Progenitor cell of endocrine pancreas (in vitro differentiated cells): ENCODE measurements around the gene BPGM. TPM values are rescaled to one million over a fixed set of nuclear protein-coding genes. Genes with fewer than 3 reads are reported as not detected.
"Not testable (repeated sequence)": the region's sequence is repeated elsewhere in the genome, so short reads cannot be mapped to it uniquely, and the experiment has no call there.

Experiments
- DNase-seq: peaks from one replicate; pipeline ENCODE4 v3.0.0; 2021; ENCODE audit warnings: low spot score; ENCODE audit not compliant: unreplicated experiment
- H3K27ac Mint-ChIP-seq: 2 replicates; pipeline ENCODE4 v1.8.0; 2021; ENCODE audit warnings: mild to moderate bottlenecking, moderate library complexity, mixed read lengths
- H3K27me3 Mint-ChIP-seq: 2 replicates; pipeline ENCODE4 v1.8.0; 2021; ENCODE audit warnings: mixed read lengths
- H3K36me3 Mint-ChIP-seq: 2 replicates; pipeline ENCODE4 v1.8.0; 2022; ENCODE audit warnings: mixed read lengths; ENCODE audit not compliant: insufficient read depth
- H3K4me1 Mint-ChIP-seq: 2 replicates; pipeline ENCODE4 v1.8.0; 2021; ENCODE audit warnings: low read depth, mixed read lengths
- H3K4me3 Mint-ChIP-seq: 2 replicates; pipeline ENCODE4 v1.8.0; 2021; ENCODE audit warnings: low read depth, mild to moderate bottlenecking, moderate library complexity, mixed read lengths
- H3K9me3 Mint-ChIP-seq: 2 replicates; pipeline ENCODE4 v1.8.0; 2021; ENCODE audit warnings: low read depth, mixed read lengths
- total RNA-seq: library from RNA; stranded (reverse); gene quantifications from 2 replicates; pipeline ENCODE4 v1.2.1, GENCODE V29; 2021
- TF ChIP-seq, protein P1 (sequence below): fragments of 200-600 bp; sonication (generic); IDR thresholded peaks from one replicate; pipeline ENCODE4 v1.5.0; 2021; ENCODE audit warnings: antibody characterized with exemption, mild to moderate bottlenecking; ENCODE audit not compliant: unreplicated experiment

BPGM gene
- total RNA-seq, 1 donor from 2014 or later, result 22.8 TPM

DNA sequence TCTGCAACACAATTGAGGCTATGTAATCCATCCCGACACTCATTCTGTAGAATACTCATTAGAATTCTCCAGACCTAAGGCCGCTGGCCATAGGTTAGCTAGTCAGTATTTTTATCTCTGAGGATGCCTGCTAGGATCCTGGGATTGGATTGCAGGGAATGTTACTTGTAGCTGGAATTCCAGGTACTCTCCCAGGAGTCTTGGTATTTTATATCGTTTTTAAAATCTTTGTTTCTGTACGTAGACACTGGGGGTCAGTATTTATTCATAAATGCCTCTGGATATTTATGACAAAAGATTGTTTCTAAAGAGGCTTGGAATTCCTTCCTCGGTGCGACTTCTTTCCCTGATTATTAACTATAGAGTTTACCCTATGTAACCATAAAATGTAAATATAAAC, 40.1 kb downstream of the BPGM start:
- H3K27me3 Mint-ChIP-seq, result no peaks in the 10 kb centered on the region
- H3K9me3 Mint-ChIP-seq, result no peaks in the 10 kb centered on the region
- H3K4me1 Mint-ChIP-seq, result peaks cover 2% of the 10 kb centered on the region
- H3K36me3 Mint-ChIP-seq, result no peaks in the 10 kb centered on the region
- DNase-seq, result no peak
- no peak overlapping the region for H3K27ac Mint-ChIP-seq
- H3K4me3 Mint-ChIP-seq, result no peak overlapping the region
- TF ChIP-seq, protein P1, sequence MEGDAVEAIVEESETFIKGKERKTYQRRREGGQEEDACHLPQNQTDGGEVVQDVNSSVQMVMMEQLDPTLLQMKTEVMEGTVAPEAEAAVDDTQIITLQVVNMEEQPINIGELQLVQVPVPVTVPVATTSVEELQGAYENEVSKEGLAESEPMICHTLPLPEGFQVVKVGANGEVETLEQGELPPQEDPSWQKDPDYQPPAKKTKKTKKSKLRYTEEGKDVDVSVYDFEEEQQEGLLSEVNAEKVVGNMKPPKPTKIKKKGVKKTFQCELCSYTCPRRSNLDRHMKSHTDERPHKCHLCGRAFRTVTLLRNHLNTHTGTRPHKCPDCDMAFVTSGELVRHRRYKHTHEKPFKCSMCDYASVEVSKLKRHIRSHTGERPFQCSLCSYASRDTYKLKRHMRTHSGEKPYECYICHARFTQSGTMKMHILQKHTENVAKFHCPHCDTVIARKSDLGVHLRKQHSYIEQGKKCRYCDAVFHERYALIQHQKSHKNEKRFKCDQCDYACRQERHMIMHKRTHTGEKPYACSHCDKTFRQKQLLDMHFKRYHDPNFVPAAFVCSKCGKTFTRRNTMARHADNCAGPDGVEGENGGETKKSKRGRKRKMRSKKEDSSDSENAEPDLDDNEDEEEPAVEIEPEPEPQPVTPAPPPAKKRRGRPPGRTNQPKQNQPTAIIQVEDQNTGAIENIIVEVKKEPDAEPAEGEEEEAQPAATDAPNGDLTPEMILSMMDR, result peak; percentile 19

DNA sequence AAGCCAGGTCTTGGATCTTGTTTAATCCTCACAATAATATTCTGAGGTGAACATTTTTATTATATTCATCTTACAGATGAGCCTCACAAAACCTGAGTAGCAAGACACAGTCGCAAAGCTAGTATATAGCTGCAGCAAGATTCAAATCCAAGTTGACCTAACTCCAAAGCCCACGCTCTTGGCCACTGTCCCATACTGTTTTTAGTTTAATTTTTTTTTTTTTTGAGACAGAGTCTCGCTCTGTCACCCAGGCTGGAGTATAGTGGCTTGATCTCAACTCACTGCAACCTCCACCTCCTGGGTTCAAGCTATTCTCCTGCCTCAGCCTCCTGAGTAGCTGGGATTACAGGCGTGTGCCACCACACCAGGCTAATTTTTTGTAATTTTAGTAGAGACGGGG, 42.9 kb downstream of the BPGM start:
- H3K9me3 Mint-ChIP-seq, result not testable (repeated sequence)

DNA sequence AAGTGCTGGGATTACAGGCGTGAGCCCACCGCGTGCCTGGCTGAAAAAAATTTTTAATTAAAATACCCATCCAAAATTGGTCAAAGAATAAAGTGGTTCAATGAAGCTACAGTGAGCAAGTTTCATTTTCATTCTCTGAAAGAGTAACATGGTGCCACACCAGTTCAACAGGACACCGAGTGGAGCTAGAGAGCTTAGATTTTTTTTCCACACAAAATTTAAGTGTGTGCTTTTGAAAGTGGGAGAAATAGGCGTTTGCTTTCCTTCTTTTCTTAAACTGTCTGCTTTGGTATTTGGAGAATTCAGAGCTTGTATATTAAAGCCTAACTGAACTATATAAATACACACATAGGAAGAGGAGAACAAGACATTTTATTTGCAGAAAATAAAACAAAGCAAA, 43.4 kb downstream of the BPGM start:
- H3K4me1 Mint-ChIP-seq, result peaks cover 2% of the 10 kb centered on the region
- H3K27ac Mint-ChIP-seq, result no peak overlapping the region
- H3K4me3 Mint-ChIP-seq, result no peak overlapping the region
- no peaks in the 10 kb centered on the region for H3K27me3 Mint-ChIP-seq
- DNase-seq, result no peak
- H3K9me3 Mint-ChIP-seq, result no peaks in the 10 kb centered on the region
- H3K36me3 Mint-ChIP-seq, result no peaks in the 10 kb centered on the region
- TF ChIP-seq, protein P1, result peak; percentile 50

More for the DNA sequence above, 42.9 kb downstream of the BPGM start:
- not testable (repeated sequence) for H3K27me3 Mint-ChIP-seq, H3K27ac Mint-ChIP-seq, H3K36me3 Mint-ChIP-seq, H3K4me3 Mint-ChIP-seq, H3K4me1 Mint-ChIP-seq, DNase-seq

DNA sequence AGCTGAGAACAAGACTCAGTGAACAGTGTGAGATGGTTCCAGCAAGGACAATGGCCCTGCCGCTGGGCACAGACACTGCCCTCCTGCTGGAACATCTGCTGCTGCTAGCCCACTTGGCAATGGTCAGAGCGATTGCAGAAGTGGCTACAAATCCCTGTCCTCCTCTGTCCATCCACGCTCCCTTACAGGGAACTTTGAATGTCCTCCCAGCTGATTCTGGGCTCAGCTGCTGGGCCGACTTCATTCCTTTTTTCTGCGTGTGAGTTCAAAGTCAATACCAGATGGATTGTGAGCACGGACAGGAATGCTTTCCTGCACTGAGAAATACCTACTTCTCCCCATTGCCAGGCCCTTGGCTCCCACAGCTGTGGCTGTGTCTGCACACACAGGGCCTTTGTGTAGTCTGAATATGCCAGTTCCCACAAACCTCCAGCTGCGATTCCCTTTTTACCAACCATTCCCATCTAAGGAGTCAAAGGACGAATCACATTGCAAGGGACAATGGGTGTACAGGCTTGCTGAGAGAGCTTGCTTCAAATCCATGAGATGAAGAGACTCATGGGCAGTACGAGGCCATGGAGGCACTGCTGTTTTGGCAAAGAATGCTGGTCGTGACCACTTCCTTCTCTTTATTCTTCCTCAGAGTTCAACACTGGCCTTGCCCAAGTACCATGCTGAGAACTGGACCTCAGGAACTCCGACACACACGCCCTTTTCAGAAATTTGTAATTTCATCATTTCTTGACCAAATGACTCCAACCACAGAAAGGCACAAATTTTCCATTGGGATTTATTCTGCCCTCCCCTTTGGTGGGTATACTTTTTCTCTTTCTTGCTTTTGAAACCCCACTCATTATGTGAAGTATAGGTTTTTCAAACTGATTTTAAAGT, 44.2 kb downstream of the BPGM start:
- H3K9me3 Mint-ChIP-seq, result no peaks in the 10 kb centered on the region
- peaks cover 2% of the 10 kb centered on the region for H3K4me1 Mint-ChIP-seq
- no peak for DNase-seq
- H3K27ac Mint-ChIP-seq, result peak overlapping the region; percentile 71
- TF ChIP-seq, protein P1, result no peak
- H3K36me3 Mint-ChIP-seq, result no peaks in the 10 kb centered on the region
- no peak overlapping the region for H3K4me3 Mint-ChIP-seq
- no peaks in the 10 kb centered on the region for H3K27me3 Mint-ChIP-seq

DNA sequence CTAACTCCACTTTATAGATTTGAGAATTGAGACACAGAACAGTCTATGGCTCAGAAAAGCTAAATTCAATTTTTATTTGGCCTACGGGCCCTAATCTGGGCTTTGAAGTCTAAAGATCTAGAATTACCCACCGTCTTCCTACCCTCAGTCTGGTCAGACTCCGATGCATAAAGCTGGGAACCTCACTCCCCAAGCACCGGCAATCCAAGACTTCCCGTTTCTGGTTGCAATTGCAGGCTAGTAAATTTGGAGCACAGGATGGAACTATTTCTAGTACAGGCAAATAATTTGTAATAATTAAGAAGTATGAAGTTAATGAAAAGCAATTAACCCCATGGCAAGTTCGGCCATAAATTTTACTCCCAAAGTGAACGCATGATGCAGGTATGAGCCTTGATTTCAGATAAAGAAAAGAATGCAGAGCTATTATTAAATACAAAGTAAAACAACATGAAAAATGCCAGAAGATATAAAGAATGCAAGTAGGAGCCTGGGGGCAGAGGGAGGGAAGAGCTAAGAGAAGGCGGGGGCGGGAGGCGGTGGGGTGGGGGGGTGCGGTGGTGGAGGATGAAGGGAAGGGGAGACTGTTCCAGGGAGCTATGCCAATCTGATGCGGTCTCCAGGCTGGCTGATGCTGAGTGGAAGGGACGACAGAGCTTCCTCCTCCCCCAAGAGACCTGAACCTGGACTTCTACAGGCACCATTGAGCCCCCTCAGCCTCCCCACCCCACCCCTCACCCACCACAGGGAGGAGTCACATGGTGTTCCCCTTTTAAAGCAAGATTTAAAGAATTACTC, 45.1 kb downstream of the BPGM start:
- H3K27ac Mint-ChIP-seq, result no peak overlapping the region
- H3K27me3 Mint-ChIP-seq, result no peaks in the 10 kb centered on the region
- no peaks in the 10 kb centered on the region for H3K9me3 Mint-ChIP-seq

More for the DNA sequence above, 45.1 kb downstream of the BPGM start:
- Mint-ChIP-seq H3K36me3 (no peaks in the 10 kb centered on the region), H3K4me3 (no peak overlapping the region), H3K4me1 (peaks cover 2% of the 10 kb centered on the region)
- no peak for DNase-seq
- TF ChIP-seq, protein P1, result no peak
